ENCODE data around the gene SLAIN1. TPM values are rescaled to one million over a fixed set of nuclear protein-coding genes. Genes with fewer than 3 reads are reported as not detected.
"Not testable (repeated sequence)": the region's sequence is repeated elsewhere in the genome, so short reads cannot be mapped to it uniquely, and the experiment has no call there.

SLAIN1 gene
- polyA plus RNA-seq (ENCODE audit: insufficient read length in 3 of 3): 10 to 100 TPM; 22.1 to 24.1 (median 22.7) TPM

DNA sequence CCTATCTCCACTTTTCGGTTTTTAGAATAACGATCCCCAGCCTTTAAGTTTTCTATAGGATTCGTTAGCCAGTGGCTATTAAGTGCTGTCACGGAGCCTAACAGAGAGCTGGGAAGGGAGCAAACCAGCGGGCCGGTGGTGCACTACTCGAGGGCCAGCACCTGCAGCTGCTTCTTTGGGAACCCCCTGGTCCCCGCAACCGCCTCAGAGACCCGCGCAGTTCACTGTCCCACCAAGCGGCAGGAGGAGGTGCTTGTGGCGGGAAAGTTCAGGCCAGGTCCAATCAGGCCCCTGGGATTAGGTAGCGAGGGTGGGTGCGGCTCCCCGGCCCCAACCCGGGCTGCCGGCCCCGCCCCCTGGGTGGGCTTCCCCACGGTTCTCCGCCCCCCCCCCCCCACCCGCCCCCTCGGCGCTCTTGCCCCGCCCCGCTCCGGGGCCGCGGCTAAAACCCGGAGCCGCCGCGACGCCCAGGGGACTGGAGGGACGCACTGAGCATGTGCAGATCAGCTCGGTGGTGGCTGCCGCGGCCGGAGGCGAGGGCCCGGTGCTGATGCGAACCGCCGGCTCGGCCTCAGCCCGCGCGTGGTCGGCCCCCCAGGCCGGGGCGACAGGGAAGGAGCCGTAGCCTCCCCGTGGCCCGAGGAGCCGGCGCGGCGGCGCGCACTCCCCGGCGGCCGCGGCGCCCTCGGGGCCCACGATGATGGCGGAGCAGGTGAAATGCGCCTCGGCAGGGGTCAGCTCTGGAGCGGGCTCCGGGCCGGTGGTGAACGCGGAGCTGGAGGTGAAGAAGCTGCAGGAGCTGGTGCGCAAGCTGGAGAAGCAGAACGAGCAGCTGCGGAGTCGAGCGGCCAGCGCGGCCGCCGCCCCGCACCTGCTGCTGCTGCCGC lies at the start of gene SLAIN1:
Gene SLAIN1 (plus strand): TSS at position 471 of the 887 bp plus-strand sequence. CDS start 227 bp downstream, at position 698.
- DNase-seq (ENCODE audit: low read depth in 3 of 3, low spot score in 2 of 3): peak in 1 of 3 donors; percentile 59

DNA sequence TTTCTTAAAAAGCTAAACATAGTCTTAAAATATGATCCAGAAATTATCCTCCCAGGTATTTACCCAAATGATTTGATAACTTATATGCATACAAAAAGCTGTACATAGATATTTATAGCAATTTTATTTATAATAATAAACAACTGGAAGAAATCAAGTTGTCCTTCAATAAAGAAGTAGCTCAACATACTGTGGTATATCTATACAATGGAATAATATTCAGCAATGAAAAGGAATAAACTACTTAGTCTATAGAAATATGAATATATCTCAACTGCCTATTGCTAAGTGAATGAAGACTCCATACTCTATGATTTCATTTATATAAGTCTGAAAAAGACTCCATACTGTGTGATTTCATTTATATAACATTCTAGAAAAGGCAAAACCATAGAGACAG lies 47.1 kb upstream of the SLAIN1 start:
- DNase-seq (ENCODE audit: low read depth in 3 of 3, low spot score in 2 of 3): no peak

DNA sequence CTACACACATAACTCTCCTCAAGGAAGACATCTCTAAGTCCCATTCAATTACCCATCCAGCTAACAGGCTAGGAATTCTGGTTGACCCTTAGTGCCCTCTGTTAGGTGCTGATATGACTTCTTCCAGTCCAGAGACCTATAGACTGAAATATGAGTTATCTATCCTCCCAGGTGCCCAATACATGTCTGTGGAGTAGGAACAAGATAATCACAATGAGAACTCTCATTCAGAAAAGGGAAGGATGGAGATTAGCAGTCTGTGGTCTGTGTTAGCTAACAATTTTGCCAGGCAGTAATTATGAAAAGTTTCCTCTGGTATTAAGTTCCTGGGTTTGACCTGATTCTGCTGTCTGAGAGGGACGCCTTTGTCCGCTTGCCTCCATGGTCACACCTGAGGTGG lies 44.2 kb upstream of the SLAIN1 start:
- DNase-seq (ENCODE audit: low read depth in 3 of 3, low spot score in 2 of 3): no peak

DNA sequence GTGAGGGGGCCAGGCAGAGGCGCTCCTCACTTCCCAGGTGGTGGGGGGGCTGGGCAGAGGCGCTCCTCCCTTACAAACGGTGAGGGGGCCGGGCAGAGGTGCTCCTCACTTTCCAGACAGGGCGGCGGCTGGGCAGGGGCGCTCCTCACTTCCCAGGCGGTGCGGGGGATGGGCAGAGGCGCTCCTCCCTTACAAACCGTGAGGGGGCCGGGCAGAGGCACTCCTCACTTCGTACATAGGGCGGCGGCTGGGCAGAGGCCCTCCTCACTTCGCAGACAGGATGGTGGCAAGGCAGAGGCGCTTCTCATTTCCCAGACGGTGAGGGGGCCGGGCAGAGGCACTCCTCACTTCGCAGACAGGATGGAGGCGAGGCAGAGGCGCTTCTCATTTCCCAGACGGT lies 37.5 kb upstream of the SLAIN1 start:
- DNase-seq (ENCODE audit: low read depth in 3 of 3, low spot score in 2 of 3): not testable (repeated sequence)

DNA sequence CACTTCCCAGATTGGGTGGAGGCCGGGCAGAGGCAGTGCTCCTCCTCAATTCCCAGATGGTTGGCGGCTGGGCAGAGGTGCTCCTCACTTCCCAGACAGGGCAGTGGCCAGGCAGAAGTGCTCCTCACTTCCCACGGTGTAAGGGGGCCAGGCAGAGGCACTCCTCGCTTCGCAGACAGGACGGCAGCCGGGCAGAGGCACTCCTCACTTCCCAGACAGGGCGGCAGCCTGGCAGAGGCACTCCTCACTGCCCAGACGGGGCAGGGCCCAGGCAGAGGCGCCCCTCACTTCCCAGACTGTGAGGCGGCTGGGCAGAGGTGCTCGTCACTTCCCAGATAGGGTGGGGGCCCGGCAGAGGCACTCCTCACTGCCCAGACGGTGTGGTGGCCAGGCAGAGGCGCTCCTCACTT lies 36.6 kb upstream of the SLAIN1 start:
- DNase-seq (ENCODE audit: low read depth in 3 of 3, low spot score in 2 of 3): no peak

DNA sequence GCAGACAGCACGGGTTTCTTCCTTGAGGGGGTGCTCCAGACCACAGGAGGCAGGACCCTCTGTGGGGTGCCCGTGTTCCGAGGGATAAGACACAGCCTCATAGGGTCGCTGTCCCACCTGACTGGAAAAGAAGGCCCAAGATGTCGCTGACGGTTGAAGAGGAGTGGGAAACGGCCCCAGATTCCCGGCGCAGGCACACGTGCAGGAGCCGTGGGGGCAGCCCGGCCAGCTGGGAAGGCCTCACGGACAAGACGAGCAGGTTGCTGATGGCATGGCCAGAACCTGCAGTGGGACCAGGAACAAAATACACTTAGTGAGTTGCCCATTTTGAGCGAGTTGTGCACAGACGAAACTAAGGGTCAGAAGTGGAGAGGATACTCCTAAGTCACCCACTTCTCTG lies 35.2 kb upstream of the SLAIN1 start:
- DNase-seq (ENCODE audit: low read depth in 3 of 3, low spot score in 2 of 3): not testable (repeated sequence)

DNA sequence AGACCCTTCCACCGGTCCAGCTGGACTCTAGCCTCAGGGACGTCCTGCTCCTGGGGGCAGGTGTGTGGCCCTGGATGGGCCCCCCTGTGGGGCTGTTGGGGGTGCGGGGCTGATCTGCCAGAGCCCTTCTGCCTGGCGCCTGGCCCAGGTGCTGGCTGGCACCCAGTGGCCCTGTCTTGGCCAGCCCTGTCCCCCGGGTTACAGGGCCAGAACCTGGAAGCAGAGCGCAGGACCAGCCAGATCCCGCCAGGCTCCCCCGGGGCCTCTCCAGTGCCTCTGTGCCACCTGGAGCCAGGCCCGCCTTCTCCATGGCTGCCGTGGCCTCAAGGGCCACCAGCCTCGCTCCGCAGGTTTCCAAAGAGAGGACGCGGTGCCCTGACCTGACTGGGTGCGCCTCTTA lies 34.7 kb upstream of the SLAIN1 start:
- not testable (repeated sequence) for DNase-seq (ENCODE audit: low read depth in 3 of 3, low spot score in 2 of 3)

DNA sequence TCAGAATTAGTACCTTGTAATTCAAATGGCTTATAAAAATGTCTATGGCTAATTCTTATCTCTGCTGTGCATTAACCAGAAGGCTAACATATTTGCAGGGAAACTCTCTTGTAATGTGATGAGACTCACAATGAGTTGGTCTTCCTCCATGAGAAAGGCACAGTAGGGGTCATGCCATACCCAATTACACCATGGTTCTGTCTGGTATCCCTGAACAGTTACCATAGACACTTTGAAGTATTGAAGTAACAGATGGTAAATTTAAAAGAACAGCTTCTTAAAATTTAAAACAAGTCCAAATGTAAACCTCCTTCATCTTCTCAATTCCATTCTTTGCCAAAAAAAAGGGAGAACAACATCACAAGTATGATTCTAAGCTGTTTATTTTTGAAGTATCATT lies 22.6 kb upstream of the SLAIN1 start:
- no peak for DNase-seq (ENCODE audit: low read depth in 3 of 3, low spot score in 2 of 3)

DNA sequence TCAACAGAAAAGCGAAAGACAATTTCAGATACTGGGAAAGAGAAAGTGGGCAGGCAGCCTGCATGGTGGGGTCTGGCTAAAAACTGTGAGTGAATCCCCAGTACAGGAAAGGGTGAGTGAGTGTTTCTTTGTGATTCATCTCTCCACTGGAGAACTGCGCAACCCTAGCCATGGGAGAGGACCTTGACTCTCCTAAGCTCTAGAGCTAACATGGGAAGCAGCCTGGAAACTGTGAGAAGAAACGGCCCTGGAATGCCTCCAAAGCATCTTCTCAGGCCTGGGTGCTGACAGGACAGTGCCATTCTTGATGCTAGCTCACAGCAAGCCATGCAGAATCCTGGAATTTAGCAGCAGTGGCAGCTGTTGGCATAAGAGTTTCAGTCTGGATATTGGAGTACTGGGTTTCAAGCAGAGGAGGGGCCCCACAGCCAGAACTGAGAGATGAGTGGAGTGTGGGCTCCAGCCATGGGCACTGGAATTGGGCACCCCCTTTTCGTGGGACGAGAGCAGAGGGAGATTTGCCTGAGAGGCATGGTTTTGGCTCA lies 18.7 kb upstream of the SLAIN1 start:
- no peak for DNase-seq (ENCODE audit: low read depth in 3 of 3, low spot score in 2 of 3)

DNA sequence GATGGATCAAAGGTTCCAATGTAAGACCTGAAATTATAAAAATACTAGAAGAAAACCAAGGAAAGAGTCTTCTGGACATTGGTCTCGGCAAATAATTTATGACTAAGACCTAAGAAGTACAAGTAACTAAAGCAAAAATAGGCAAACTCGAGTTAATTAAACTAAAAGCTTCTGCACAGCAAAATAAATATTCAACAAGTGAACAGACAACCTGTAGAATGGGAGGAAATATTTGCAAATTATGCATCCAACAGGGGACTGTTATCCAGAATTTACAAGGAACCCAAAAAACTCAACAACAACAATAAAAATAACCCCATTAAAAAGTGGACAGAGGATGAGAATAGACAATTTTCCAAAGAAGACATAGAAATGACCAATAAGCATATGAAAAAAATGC lies 9.7 kb upstream of the SLAIN1 start:
- no peak for DNase-seq (ENCODE audit: low read depth in 3 of 3, low spot score in 2 of 3)

DNA sequence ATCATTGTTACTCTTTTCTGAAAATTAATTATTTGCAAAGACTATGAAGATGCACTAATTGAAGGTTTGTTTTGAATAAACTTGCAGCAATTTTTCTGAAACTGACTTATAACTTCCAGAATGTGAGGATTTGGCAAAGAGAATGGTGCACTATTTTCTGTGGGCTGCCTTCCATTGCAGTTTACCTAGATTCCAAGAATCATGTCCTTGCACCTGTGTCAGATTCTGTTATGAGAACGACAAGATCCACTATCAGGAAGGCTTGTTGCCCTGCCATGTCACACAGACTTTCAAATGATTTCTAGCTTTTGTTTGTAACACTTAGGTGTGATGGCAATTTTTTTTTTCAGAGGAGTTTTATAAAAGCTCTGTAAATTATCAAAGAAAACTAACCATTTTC lies 5.6 kb upstream of the SLAIN1 start:
- no peak for DNase-seq (ENCODE audit: low read depth in 3 of 3, low spot score in 2 of 3)

DNA sequence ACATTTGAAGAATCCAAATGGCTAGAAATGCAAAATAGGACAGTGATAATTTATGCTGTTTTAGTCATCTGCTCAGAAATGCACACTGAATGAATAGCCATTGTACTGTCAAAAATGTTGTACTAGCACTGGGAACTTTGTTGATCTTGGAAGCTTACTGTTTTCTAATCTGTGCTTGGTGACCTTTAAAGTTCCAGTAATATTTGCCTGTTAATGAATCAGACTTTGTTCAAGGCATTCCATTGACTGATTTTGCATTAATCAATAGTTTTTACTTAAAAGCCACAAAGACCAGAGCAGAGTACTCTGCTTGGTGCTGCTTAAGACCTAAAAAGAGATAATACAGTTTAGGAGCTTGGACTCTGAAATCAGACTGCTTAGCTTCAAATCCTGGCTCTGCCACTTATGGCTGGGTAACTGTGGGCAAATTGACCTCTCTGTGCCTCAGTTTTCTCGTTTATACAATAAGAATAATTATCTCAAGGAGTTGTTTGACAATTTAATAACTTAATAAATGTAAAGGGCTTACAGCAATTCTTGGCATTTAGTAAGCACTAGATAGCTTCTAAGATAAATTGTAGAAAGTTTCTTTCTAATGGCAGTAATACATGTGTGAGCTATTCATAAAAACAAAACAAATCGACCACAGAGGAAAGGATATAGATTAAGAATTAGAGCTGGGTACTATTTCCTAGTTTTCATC lies 4.6 kb upstream of the SLAIN1 start:
- no peak for DNase-seq (ENCODE audit: low read depth in 3 of 3, low spot score in 2 of 3)

DNA sequence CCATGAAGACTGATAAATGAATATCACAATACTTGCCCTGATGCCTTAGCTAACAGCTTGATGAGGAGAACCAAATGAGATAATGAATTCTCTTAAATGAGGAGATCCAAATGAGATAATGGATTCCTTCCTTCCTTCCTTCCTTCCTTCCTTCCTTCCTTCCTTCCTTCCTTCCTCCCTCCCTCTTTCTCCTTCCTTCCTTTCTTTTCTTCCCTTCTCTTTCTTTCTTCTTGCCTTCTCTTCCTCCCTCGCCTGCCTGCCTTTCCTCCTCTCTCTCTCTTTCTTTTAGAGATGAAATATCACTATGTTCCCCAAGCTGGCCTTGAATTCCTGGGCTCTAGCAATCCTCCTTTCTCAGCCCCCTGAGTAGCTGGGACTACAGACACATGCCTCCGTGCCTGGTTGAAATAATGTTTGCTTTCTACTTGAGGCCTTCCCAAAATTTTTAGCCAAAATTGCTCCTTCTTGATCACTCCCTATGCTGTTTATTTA lies 4.0 kb upstream of the SLAIN1 start:
- DNase-seq (ENCODE audit: low read depth in 3 of 3, low spot score in 2 of 3): no peak

DNA sequence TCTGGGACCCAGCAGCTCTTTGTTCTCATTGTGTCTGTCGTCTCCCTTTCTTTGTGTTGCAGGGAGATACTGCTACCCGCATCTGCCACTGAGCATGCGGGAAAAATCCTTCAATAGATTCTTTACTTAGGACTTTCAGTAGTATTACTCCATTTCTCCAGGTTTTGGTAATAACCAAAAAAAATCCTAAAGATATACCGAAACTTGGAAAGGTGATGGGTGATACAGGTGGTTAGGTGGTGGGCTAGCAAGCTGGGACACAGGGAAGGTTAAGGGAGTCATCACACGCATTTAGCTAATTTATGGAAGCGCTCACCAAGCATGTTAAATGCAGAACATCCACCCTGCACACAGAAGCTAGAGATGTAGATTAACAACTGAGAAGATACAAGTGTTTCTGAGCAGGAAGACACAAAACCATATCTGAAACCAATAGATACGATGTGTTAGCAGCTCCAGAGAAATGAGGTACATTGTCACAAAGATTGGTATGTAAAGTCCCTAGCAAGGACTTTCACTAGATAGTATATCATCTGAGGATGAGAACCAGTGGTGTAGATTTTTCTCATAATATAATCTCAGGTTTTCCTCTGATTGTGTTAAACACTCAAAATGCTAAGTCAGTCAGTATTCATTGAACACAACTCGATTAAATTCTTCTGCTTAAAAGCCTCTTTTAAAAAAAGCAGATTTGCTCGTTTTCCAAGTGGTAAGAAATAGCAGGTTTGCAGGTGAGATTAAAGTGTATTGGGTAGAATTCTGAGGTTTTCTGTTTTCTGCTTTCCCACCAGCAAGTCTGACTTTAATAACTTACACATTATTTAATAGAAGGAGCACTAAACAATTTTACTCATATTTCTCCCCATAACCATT lies 1.2 kb upstream of the SLAIN1 start:
- DNase-seq (ENCODE audit: low read depth in 3 of 3, low spot score in 2 of 3): no peak

DNA sequence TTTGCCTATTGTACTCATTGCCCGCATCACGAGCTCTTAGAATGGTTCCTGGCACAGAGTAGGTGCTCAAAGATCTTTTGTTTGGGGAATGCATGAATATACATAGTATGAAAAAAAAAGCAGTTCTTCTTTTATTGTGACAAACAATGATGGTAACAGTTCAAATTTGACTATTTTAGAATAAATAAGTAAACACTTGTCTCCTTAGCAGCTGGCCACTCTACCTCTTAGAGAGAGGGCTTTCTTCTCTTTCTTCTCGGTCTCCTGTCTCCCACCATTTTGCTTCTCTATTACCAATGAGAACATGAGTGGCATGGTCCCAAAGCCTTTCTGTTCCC lies 639 bp upstream of the SLAIN1 start:
- no peak for DNase-seq (ENCODE audit: low read depth in 3 of 3, low spot score in 2 of 3)

DNA sequence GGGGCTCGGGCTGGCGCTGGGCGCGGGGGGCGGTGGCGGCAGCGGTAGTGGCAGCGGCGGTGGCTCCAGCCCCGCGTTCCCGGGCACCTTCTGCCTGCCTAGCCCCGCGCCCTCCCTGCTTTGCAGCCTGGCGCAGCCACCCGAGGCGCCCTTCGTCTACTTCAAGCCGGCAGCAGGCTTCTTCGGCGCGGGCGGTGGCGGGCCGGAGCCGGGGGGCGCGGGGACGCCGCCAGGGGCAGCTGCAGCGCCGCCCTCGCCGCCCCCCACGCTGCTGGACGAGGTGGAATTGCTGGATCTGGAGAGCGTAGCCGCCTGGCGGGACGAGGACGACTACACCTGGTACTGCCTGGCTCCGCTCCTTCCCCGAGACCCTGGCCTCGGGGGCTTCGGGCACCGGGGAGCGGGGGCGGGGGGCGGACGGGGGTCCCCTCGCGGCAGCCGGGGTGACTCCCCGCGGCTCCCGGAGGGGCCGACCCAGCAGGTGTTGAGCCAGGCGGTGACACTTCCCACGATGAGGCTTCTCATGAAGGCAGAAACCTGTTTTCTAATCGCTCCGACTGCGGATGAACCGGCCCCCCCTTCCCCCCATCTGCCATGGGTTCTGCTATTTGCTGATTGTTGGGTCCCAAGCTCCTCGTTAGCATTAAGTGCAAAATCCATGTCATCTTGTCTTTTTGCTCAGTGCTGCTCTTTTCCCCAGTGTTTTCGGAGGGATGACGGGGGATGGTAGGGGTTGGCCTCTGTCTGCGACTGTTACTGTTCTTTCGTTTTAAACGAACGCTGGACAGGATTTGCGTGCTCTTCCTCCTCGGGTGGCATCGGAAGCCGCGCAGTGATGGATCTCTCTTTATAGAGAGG lies 943 bp downstream of the SLAIN1 start:
- DNase-seq (ENCODE audit: low read depth in 3 of 3, low spot score in 2 of 3): peak in 1 of 3 donors; percentile 26

DNA sequence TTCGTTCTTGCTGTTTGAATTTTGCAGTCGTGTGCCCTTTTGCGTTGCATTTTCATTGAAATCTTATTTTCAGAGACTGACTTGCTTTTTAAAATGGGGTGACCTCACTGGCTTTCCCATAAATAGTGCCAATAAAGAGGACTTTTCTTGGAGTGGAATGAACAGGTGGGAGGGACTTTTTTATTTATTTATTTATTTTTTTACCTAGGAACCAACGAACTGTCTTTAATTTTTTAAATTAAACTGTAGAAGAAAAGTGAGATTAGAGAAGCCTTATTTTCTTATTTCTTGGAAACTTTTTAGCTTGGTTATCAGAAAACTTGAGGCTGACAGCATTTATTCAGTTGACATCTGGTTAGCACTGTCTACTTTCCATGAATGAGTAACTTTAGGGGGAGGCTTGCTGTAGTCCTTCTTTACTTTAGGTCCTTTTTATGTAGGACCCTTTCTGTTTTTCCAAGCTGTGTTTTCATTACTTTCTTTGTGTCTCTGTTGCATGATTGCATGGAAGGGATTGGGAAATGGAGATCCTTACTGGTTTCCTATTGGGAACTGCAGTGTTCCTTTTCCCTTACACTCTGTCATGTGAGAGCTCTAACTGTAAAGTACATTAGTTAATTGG lies 1.7 kb downstream of the SLAIN1 start:
- DNase-seq (ENCODE audit: low read depth in 3 of 3, low spot score in 2 of 3): no peak

DNA sequence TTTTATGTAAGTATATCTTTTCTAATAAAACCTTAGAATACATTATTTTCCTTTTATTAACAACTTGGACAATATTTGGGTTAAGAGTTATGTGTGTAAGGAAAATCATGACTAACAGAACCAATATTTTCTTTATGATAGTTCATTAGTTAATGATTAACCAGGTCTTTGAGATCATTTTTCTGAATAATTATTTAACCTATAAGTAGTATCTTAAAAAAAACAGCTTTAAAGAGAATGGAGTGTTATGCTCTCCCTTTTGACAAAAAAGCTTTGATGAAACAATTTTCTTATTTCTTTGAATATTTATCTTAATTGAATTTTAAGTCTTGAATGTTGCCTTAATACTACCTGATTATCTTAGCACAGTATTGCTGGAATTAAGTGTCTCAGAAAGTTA lies 3.8 kb downstream of the SLAIN1 start:
- DNase-seq (ENCODE audit: low read depth in 3 of 3, low spot score in 2 of 3): no peak

DNA sequence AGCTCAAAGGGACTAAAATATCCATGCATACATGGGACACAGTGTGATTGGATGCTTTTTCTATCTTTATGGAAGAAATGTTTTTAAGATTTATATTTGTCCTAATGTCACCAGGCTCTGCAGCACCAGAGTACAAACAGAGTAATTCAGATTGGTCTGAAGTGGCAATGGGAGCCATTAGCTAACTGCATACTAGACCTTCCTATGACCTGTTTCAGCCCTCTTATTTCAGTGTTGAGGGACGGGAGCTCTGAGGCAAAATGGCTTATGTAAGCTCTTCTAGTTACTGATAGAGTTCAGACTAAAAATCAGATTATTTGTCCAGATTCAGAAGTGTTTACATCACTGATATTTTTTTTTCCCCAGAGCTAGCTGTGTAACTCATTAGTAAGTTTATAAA lies 4.9 kb downstream of the SLAIN1 start:
- no peak for DNase-seq (ENCODE audit: low read depth in 3 of 3, low spot score in 2 of 3)

Data from right renal cortex interstitium (tissue), 3 donors.